ENCODE data around the gene NADK.

The NADK gene

DNA sequence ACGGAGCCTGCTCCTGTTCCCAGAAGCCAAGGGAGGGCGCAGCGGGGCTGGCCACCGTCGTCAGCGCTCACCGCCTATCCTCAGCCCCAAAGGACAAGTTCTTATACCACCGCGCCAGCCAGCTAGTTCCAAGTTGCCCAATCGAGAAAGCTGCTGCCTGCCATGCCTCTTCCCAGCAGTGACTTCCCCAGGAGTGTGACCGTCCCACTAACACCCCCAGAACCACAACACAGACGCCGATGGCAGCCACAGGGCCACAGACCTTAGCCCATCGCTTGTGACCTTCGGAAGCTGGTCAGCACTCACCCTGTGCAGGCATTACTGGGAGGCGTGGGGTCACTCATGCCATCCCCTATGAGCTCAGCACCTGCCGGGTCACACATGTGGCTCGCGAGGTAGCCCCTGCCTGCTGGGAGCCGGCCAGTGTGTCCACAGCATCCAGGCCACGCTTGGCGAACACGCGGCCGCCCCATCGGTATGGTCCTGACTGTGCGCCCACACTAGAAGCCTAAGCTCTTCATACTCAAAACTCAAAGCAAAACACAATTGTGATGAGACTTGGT lies 20.1 kb downstream of the NADK start:
- TF ChIP-seq, protein P1, sequence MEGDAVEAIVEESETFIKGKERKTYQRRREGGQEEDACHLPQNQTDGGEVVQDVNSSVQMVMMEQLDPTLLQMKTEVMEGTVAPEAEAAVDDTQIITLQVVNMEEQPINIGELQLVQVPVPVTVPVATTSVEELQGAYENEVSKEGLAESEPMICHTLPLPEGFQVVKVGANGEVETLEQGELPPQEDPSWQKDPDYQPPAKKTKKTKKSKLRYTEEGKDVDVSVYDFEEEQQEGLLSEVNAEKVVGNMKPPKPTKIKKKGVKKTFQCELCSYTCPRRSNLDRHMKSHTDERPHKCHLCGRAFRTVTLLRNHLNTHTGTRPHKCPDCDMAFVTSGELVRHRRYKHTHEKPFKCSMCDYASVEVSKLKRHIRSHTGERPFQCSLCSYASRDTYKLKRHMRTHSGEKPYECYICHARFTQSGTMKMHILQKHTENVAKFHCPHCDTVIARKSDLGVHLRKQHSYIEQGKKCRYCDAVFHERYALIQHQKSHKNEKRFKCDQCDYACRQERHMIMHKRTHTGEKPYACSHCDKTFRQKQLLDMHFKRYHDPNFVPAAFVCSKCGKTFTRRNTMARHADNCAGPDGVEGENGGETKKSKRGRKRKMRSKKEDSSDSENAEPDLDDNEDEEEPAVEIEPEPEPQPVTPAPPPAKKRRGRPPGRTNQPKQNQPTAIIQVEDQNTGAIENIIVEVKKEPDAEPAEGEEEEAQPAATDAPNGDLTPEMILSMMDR (IDR thresholded peaks at IDR 0.05; ENCODE audit: control insufficient read depth, extremely low read depth, insufficient read depth), result no peak
- no peak for DNase-seq (ENCODE audit: low read depth)
- peak overlapping the region; percentile 40 for H3K4me3 ChIP-seq (ENCODE audit: low read depth, low read length)

DNA sequence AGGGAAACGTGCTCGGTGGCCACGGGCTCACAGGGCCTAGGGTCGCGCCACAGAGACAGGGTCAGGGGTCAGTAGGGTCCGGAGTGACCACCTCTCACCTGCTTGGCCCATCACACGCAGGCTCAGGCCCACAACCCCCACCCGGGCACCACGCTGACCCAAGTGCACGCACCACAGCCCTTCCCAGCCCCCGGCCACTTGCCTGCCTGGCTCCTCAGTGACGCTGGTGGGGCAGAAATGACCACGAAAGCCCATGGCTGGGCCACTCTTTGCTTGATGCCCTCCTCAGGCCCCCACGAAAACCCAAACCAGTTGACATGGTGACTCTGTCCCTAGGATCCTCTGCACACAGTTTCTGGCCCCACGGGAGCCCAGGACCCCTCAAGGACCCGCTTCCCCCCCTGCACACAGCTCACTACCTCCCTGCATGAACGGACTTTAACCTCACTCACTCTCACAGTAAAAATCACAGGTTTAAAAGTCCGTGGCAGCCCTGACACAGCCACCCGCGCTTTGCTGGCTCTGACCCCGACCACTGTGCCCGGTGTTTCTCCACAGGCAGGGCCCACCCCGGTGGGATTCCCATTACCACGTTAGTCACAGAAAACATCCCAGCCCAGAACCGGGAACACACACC lies 20.7 kb downstream of the NADK start:
- TF ChIP-seq, protein P1 (IDR thresholded peaks at IDR 0.05; ENCODE audit: control insufficient read depth, extremely low read depth, insufficient read depth), result no peak
- H3K4me3 ChIP-seq (ENCODE audit: low read depth, low read length), result peak overlapping the region; percentile 40
- DNase-seq (ENCODE audit: low read depth), result no peak

DNA sequence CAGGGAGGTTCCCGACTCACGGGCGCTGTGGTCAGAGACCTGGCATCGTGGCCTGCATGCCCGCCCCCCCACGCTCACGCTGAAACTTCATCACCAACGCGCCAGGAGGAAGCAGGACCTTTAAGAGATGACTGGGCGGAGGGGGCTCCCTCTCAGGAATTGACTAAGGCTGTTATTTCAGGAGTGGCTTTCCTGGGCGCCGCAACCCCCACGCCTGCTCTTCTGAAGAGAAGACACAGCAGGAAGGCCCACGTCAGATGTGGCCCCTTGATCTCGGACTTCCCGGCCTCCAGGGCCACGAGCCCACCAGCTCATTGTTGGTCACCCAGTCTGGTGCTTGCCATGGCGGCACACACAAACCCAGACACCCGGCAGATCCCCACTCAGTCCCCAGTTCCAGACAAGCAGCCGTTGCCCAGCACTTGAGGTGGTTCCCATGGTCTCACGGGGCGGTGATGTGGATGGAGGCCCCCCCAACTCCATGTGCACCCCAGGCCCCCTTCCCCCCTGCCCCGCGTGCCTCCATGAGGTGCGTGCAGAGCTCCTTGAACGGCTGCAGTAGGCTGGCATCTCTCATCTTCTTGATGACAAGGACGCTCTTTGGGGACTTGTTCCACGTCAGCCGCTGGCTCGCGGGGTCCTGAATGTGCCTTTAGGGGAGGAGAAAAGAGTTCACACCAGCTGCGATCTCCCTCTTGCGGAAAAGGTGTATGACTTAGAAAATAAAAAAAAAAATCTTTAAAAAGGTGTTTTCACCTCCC lies 21.4 kb downstream of the NADK start:
- H3K4me3 ChIP-seq (ENCODE audit: low read depth, low read length), result no peak overlapping the region
- TF ChIP-seq, protein P1 (IDR thresholded peaks at IDR 0.05; ENCODE audit: control insufficient read depth, extremely low read depth, insufficient read depth), result no peak
- no peak for DNase-seq (ENCODE audit: low read depth)

DNA sequence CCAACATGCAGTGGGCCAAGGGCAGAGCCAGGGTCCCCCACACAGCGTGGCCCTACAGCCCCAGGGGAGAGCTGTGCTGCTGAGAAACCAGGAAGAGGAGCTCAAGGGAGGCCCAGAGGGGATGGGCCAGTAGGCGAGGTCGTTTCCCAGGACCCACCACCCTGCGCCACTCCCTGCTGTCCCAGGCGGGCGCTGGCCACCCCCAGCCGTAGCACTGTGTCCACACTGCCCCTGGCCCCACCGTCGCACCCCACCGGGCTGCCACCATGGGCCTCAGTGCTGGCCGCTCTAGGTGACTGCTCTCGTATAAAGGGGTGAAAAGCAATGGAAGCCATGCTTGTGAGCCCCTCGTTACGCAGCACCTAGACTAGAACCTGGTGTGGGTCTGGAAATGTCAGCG lies 22.4 kb downstream of the NADK start:
- H3K4me3 ChIP-seq (ENCODE audit: low read depth, low read length), result no peak overlapping the region
- no peak for DNase-seq (ENCODE audit: low read depth)
- TF ChIP-seq, protein P1 (IDR thresholded peaks at IDR 0.05; ENCODE audit: control insufficient read depth, extremely low read depth, insufficient read depth), result no peak

DNA sequence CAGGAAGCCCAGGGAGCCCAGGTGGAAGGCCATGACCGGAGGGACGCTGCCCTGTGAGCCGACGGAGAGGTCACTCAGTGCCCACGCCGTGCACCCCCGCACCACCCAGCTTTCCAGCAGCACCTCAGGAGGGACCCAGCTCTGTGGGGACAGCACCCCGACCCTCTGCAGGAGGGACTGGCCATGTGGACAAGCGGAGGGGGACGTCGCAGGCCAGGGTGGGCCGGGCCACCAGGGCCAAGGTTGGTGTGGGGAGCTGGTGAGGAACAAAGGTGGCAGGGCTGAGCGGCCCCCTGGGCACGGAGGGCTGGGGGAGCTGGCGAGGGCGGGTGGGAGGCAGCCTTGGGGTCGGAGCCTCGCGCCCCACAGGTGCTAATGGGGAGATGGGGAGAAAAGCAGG lies 22.8 kb downstream of the NADK start:
- DNase-seq (ENCODE audit: low read depth), result no peak
- TF ChIP-seq, protein P1 (IDR thresholded peaks at IDR 0.05; ENCODE audit: control insufficient read depth, extremely low read depth, insufficient read depth), result no peak
- no peak overlapping the region for H3K4me3 ChIP-seq (ENCODE audit: low read depth, low read length)

DNA sequence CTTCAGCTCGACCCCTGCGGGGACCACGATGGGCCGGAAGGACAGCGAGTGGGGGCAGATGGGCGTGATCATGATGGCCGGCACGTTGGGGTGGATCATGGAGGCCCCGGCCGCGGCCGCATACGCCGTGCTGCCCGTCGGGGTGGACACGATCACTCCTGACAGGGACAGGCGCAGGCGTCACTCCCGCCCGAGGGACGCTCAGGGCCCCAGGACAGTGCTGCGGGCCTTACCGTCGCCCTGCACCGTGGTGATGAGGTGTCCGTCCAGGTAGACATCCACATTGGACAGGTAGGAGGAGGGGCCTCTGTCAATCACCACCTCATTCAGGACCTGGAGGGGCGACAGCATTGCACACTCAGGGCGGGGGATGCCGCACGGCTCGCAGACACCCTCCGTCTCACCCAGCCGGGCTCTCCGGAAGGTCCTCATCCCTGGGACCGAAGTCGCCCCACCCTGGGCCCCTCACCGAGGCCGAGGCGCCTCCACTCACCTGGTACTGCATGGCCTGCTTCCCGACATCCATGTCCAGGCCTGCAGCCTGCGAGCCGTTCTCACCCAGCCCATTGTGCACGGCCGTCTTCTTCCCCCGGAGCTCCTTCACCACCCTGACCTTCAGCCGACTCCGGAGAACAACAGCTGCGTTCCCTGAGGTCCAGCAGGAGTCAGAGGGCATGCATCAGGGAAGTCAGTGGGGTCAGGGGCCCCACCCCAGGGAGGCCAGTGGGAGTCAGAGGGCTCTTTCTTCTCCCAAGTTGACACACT lies 24.0 kb downstream of the NADK start:
- no peak for DNase-seq (ENCODE audit: low read depth)
- TF ChIP-seq, protein P1 (IDR thresholded peaks at IDR 0.05; ENCODE audit: control insufficient read depth, extremely low read depth, insufficient read depth), result no peak
- no peak overlapping the region for H3K4me3 ChIP-seq (ENCODE audit: low read depth, low read length)
